NCI-H1092 (cell line): ENCODE data around the gene TRAPPC6A.

Experiments
- DNase-seq: peaks from one replicate; lab custom pipeline; 2025; lab: John Stamatoyannopoulos, UW

TRAPPC6A gene, protein sequence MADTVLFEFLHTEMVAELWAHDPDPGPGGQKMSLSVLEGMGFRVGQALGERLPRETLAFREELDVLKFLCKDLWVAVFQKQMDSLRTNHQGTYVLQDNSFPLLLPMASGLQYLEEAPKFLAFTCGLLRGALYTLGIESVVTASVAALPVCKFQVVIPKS

DNA sequence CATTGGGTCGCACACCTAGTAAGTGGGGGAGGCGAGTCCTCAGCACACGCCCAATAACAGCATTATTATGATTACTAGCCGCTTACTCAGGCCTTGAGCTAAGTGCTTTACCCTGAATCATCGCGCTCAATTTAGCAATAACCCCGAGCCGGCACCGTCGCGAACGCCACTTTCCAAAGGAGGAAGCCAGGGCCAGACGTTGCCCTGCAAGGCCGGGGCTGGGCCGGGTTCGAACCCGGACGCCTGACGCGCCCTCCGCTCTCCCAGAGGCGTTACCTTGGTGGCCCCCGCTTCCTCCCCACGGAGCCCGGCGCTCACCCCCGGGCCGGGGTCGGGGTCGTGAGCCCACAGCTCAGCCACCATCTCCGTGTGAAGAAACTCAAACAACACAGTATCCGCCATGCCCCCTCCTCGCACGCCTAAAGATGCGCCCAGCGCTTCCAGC is at the start of gene TRAPPC6A:
TSS of gene TRAPPC6A (minus strand) at position 421 of the 445 bp plus-strand sequence. CDS start at position 402, 19 bp downstream.
- DNase-seq: no peak

DNA sequence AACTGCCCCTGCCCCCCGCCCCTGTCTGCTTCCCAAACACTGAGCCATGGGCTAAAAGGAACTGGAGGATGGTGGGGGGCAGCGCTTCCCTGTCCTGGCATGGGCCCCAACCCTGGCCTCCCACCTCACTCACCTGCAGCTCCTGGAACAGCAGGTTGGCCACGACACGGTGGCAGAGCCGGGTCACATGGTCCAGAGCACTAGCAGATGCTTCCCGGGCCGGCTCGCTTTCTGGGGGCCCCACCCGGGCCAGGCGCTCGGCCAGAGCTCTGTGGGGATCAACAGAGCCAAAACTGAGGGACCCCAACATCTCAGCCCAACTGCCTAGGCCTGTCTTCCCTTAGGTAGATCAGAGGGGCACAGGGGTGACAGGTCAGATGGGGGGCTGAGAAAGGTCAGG is 46.6 kb upstream of the TRAPPC6A start:
- DNase-seq: no peak

DNA sequence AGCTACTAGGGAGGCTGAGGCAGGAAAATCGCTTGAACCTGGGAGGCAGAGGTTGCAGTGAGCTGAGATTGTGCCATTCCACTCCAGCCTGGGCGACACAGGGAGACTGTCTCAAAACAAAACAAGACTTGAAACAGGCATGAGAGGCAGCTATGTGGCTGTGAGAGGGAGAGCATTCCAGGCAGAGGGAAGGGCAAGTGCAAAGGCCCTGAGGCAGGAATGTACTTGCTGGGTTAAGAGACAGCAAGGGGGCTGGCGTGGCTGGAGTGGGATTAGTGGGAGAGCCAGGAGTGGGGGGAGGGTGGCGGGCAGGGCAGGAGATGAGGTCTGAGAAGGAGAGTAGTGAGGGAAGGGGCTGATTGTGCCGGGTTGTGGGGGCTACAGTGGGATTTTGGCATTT is 45.8 kb upstream of the TRAPPC6A start:
- DNase-seq: no peak

DNA sequence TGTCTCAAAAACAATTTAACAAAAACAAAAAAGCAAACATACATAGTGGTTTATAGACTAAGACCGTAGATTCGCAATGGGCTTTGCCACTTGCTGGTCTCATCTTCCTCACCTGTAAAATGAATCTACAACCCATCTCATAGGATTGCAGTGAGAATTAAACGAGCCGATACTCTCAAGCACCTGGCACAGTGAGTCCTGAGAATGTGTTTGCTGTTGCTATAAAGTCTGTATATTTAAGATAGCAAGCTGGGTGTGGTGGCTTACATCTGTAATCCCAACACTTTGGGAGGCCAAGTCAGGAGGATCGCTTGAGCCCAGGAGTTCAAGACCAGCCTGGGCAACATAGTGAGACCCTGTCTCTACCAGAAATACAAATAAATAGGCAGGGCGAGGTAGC is 44.7 kb upstream of the TRAPPC6A start:
- DNase-seq: no peak

DNA sequence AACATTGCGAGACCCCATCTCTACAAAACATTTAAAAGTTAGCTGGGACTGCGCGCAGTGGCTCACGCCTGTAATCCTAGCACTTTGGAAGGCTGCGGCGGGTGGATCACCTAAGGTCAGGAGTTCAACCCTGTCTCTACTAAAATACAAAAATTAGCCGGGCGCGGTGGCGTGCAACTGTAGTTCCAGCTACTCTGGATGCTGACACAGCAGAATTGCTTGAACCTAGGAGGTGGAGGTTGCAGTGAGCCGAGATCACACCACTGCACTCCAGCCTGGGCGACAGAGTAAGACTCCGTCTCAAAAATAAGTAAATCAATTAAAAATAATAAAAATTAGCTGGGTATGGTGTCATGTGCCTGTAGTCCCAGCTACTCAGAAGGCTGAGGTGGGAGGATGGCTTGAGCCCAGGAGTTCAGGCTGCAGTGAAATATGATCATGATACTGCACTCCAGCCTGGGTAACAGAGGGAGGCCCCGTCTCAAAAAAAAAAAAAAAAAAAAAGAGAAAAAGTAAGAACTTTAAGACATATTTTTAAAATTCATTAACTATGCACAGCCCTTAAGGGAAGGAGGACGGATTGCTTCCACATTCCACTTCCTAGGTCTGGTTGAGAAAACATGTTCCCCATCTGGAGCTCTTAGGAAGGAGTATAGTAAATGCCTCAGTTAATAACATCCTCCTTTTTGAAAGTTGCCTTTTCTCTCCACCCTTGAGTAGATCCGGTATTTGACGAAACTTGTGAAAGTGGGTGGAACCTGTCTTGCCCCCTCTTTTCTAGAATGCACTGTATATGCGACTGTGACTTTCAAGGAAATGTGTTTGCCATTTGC is 41.1 kb upstream of the TRAPPC6A start:
- DNase-seq: no peak

DNA sequence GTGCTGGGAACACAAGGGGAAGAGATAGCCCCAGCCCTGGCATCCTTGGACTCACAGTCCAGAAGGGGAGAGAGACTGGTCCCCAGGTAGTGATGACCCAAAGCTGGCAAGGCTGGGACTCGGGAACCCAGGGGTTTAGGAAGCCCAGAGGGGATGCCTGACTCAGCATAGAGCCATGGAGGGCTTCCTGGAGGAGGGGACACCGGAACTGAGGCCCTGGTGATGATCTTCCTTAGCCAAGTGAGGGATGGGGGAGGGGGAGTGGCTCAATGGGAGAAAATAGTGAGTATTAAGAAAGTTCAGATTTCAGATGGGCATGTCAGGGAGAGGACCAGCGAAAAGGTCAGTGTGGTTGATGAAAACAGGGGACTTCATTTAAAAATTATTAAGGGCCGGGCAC is 40.4 kb upstream of the TRAPPC6A start:
- DNase-seq: no peak

DNA sequence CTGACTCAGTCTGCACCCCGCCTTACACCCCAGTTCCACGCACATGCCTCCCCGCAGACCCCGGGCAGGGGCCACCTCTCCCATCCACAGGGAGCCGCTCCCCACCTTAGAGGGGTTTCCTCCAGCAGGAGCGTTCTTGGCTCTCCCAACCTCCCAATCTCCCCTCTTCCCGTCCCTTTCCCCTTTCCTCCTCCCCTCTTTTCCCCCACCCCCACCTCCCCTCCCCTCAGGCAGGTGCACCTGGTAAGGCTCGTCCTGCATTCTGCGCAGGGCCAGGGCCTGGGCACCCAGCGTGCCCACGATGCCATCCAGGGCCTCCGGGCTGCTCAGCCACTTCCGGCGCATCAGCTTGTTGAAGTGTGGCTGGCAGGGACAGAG is 39.9 kb upstream of the TRAPPC6A start:
- no peak for DNase-seq

DNA sequence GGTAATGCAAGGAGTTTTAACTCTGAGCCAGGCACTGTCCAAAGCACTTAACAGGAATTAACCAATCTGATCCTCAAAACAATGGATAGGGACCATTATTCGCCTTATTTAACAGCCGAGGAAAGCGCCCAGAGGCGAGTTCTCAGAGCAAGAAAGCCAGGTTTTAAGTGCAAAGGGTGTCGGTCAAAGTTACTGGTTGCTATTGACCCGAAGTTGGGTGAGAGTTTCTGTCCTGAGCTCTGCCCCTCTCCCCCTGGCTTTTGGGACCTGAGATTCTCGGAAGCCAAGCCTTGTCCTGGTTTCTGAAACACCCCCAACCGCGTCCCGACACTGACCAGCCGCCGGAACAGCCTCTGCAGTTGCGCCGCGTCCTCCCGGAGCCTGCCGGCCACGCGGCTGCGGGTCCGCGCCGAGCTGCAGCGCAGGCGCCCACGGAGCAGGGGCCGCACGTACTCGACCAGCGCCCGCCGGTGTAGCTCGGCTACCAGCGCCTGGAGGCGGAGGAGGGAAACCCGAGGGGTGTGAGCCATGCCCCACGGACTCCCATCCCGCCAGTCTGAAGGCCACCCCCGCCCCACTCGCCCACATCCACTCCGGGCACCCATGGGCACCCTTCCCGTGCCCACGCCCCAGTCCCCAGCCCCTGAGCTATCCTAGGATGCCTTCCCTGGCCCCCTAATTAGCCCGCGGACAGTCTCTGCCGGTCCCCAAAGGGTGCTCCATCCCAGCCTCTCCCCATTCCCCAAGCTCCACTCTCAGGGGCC is 39.3 kb upstream of the TRAPPC6A start:
- DNase-seq: no peak

DNA sequence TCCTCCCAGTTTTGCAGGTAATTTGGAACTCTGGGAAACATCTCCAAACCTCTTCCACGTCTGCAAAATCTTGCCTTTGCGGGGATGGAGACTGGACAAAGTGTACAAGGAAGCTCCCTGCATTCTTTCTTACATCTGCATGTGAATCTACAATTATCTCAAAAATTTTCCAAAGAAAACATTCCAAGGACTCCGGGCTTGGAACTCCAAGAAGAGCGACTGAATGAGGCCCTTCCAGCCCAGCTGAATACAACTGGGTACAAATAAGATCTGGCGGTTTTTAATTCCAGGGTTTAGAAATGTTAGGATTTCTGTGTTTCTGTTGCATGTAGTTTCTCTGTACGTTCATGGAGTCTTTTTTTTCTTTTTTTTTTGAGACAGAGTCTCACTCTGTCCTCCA is 38.6 kb upstream of the TRAPPC6A start:
- no peak for DNase-seq

DNA sequence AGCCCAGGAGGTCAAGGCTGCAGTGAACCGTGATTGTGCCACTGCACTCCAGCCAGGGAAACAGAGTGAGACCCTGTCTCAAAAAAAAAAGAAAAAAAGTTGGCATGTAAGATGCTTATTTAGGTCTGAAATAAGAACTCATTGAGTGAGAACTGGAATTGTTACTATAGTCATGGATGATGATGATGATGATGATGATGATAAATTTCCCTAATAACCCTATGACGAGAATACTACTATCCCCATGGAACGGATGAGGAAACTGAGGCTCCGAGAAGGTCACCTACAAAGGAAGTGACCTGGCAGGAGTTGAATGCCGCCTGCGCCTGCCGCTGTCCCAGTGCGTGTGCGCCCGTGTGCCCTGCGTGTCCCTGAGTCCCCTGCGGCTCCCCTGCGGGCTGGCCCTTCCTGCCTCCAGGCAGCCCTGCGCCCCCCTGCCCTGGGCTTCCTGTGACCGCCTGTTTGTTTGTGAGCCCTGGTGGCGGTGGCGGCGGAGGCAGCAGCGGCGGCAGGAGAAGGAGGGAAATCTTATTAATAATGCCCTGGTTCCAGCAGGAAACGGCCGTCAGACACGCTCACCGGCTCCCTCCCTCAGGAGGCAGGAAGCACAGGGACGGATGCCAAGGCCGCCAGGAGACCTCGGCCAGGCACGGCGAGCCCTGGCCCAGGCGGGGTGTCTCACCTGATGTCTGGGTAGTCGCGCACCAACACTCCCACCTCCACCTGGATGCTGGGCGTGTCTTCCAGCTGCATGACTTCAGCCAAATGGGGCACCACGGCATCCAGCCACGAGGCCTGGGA is 37.6 kb upstream of the TRAPPC6A start:
- DNase-seq: no peak

DNA sequence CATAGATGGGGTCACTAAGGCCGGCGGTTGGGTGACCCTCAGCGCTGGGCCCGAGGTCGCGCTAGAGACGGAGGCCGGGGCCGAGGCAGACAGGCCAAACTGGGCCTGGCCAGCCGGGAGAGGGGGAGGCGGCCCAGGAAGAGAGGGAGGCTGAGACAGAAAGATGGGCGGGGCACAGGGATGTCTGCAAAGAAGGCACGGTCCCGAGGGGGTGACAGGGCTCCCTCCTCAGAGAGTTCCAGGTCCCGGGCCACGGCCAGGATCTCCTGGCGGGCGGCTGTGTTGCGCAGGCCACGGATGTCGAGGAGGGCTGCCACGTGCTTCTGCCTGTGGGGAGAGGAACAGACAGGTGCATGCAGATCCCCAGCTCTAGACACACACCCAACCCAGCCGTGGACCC is 35.0 kb upstream of the TRAPPC6A start:
- DNase-seq: no peak

DNA sequence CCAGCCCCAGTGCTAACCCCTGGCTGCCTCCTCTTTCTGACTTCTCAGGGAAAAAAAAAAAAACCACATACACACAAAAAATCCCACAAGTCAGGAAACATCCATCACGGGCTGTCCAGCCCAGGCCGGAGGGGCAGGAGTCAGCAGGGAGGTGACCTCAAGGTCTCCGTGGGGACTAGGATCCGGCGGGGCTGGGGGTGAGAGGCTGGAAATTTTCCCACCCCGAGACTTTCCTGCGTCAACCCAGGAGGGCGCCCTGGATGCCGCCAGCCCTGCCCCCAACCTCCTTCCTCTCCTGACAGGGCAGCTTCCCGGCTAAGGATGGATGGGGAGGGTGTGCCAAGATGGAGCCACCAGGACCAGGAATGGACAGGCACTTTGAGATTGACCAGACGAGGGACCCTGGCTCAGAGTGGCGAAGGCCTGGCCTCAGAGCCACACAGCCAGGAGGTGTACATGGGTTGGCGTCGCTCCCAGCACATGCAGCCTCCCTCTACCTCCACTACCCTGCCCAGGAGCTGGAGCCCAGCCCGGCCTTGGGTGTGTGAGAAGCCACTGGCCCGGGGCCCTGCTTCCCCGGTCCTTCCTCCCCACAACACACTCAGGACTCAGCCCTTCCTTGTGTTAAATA is 33.8 kb upstream of the TRAPPC6A start:
- no peak for DNase-seq

DNA sequence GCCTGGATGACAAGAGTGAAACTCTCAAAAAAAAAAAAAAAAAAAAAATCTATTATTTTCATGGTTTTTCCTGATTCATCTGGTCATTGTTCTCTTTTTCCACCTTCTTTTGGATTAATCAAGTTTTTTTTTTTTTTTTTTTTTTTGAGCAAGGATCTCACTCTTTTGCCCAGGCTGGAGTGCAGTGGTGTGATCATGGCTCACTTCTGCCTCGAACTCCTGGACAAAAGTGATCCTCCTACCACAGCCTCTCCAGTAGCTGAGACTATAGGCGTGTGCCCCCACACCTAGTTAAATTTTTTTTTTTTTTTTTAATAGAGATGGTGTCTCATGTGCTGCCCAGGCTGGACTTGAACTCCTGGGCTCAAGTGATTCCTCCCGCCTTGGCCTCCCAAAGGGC is 28.3 kb upstream of the TRAPPC6A start:
- no peak for DNase-seq

DNA sequence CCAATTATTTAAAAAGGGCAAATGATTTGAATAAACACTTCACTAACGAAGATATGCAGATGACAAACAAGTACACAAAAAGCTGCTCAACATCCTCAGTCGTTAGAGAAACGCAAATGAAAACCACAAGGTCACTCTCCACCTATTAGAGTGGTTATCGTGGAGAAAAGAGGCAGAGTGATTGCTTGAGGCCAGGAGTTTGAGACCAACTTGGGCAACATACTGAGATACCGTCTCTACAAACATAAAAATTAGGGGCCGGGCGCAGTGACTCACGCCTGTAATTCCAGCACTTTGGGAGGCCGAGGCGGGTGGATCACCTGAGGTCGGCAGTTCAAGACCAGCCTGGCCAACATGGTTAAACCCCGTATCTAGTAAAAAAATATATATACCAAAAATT is 27.8 kb upstream of the TRAPPC6A start:
- no peak for DNase-seq

DNA sequence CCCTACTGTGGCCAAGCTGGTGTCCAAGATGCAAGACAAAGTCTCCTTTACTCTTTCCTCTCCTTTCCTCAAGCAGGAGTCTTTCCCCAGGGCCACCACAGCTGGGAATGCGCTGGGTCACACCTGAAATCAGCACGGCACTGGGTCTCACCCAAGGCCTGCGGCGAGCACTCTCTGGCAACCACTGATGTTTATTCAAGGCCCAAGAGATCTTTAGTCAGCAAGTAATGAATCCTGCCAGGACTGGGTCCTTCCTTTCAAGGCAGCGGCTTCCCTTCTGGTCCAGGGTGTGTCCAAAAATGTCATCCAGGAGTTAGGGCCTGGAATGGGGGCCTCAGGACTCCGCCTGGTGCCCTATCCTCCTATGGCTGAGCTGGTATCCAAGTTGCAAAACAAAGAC is 24.6 kb upstream of the TRAPPC6A start:
- DNase-seq: no peak

DNA sequence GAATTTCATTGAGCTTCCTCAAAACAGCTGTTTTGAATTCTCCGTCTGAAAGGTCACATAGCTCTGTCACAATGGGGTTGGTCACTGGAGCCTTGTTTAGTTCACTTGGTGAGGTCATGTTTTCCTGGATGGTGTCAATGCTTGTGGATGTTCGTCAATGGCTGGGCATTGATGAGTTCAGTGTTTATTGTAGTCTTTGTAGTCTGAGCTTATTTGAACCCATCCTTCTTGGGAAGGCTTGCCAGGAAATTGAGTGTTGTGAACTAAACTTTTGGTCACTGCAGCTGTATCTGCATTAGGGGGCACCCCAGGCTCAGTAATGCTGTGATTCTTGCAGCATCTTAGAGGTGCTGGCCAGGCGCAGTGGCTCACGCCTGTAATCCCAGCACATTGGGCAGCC is 22.5 kb upstream of the TRAPPC6A start:
- no peak for DNase-seq

DNA sequence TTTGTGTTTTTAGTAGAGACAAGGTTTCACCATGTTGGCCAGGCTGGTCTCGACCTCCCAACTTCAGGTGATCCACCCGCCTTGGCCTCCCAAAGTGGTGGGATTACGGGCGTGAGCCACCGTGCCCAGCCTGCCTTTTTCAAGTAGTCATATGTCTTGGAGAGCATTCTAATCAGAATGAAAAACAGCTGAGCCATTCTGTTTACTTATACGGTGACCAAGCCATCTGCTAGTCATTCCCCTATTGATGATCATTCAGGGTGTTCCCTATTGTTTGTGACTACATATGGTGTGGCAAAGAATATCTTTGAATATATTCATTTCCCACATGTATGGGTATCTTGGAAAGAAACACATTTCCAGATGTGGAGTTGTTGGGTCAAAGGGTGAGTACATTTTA is 17.7 kb upstream of the TRAPPC6A start:
- DNase-seq: no peak

DNA sequence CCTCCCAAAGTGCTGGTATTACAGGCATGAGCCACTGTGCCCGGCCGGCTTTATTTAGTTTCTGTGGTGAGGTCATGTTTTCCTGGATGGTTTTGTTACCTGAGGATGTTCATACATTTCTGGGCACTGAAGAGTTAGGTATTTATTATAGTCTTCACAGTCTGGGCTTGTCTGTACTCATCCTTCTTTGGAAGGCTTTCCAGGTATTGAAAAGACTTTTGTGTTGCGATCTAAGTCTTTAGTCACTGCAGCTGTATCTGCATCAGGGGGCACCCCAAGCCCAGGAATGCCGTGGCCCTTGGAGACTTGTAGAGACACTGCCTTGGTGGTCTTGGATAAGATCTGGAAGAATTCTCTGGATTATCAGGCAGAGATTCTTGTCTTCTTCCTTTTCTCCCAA is 13.3 kb upstream of the TRAPPC6A start:
- no peak for DNase-seq

DNA sequence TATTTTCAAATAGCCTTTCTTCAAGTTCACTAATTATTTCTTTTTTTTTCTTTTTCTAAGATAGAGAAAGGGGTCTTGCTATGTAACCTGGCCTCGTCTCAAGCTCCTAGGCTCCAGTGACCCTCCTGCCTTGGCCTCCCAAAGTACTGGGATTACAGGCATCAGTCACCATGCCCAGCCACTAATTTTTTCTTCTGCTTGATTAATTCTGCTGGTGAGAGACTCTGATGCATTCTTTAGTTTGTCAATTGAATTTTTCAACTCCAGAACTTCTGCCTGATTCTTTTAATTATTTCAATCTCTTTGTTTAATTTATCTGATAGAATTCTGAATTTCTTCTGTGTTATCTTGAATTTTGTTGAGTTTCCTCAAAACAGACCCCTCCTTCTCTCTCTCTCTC is 11.9 kb upstream of the TRAPPC6A start:
- DNase-seq: no peak

DNA sequence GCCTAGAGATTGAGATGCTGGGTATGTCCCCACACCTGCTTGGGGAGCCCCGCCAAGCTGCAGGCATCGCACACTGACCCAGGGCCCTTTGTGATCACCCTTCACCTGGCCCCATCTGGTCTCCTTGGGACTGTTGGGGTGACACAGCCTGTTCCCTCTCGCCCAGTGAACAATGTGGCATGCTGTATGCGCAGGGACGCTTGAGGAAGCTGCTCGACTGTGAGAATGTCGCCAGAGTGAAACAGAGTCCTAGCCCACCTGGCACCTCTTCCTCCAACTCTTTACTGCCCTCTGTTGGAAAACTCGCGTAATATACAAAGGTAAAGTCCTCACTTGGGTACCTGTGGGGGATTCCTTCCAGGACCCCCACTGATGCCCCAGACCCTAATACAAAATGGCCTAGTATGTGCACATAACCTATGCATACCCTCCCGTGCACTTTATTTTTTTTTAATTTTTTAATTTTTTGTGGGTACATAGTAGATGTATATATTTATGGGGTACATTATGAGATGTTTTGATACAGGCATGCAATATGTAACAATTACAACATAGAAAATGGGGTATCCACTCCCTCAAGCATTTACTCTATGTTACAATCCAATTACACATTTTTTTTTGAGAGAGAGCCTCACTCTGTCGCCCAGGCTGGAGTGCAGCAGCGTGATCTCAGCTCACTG is 9.5 kb upstream of the TRAPPC6A start:
- peak; percentile 20 for DNase-seq
